Measurements from ENCODE around the gene LIN7B.

DNA sequence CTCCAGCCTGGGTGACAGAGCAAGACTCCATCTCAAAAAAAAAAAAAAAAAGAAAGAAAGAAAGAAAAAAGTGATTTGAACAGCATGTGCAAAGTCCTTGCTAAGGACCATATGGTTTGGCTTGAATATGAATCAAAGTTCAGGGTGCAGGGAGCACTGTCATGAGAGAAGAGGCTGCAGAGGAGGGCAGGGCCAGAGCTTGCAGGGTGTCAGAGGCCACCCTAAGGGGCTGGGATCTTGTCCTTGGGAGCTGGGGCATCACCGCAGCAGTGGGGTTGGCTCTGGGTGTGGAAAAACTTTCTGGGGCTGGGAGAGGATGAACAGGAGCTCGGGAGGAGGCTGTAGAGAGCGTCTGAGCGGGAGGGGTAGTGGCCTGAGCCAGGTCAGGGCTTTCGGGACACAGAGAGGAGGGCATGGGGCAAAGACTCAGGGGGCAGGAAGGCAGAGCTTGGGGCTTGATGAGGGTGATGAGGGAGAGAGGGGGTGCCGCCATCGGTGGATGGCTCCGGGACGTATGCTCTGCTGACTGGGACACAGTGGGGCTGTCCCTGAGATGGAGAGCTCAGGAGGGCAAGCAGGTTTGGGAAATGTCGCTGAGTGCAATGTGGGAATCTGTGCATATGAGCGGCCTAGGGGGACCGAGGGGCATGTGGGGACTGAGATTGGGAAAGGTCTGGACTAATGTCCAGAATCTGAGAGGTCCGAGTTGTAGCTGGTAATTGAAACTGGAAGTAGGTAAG lies 46.5 kb downstream of the LIN7B start:
- TF ChIP-seq, protein P1, sequence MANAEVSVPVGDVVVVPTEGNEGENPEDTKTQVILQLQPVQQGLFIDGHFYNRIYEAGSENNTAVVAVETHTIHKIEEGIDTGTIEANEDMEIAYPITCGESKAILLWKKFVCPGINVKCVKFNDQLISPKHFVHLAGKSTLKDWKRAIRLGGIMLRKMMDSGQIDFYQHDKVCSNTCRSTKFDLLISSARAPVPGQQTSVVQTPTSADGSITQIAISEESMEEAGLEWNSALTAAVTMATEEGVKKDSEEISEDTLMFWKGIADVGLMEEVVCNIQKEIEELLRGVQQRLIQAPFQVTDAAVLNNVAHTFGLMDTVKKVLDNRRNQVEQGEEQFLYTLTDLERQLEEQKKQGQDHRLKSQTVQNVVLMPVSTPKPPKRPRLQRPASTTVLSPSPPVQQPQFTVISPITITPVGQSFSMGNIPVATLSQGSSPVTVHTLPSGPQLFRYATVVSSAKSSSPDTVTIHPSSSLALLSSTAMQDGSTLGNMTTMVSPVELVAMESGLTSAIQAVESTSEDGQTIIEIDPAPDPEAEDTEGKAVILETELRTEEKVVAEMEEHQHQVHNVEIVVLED (CRISPR knock-in tag; IDR thresholded peaks at IDR 0.05) = no peak
- TF ChIP-seq RAD21 (CRISPR knock-in tag; conservative IDR thresholded peaks at IDR 0.05 in 1 of 2, IDR thresholded peaks at IDR 0.05 in 1 of 2) (no peak), ELF1 (tag; IDR thresholded peaks at IDR 0.05) (no peak)
- TF ChIP-seq, protein P2, sequence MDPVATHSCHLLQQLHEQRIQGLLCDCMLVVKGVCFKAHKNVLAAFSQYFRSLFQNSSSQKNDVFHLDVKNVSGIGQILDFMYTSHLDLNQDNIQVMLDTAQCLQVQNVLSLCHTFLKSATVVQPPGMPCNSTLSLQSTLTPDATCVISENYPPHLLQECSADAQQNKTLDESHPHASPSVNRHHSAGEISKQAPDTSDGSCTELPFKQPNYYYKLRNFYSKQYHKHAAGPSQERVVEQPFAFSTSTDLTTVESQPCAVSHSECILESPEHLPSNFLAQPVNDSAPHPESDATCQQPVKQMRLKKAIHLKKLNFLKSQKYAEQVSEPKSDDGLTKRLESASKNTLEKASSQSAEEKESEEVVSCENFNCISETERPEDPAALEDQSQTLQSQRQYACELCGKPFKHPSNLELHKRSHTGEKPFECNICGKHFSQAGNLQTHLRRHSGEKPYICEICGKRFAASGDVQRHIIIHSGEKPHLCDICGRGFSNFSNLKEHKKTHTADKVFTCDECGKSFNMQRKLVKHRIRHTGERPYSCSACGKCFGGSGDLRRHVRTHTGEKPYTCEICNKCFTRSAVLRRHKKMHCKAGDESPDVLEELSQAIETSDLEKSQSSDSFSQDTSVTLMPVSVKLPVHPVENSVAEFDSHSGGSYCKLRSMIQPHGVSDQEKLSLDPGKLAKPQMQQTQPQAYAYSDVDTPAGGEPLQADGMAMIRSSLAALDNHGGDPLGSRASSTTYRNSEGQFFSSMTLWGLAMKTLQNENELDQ (CRISPR knock-in tag; IDR thresholded peaks at IDR 0.05; ENCODE audit: borderline replicate concordance) = no peak
